Dedifferentiated amniotic fluid mesenchymal stem cell (primary cell): Measurements from ENCODE around the gene HSPB1.
A peak's percentile ranks its signal among the peaks of the same experiment; 100 is the strongest.
"Not testable (repeated sequence)": the region's sequence is repeated elsewhere in the genome, so short reads cannot be mapped to it uniquely, and the experiment has no call there.

Experiments used
- DNase-seq: peaks from one replicate; pipeline ENCODE4 v3.0.0-alpha.2; 2016; ENCODE audit errors: extremely low spot score

The HSPB1 gene

GRCh38 chr7:76333511-76334101 is 31.1 kb downstream of the HSPB1 start:
- no peak for DNase-seq

- no peak for DNase-seq
These were observed 32.0 kb downstream of the HSPB1 start for GRCh38 chr7:76334320-76334967.

DNA sequence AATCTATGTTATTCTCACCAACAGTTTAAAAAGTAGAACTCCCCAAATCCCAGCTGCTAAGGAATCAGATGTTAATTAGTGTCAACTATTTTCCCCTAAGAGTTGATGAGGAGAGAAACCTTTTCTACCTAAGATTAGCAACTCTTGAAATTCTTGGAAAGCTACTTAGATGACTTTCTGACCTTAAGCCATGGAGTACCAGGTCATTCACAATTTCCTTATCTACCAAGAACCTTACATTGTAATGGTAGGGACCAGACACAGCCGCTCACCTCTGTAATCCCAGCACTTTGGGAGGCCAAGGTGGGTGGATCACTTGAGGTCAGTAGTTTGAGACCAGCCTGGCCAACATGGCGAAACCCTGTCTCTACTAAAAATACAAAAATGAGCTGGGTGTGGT is 32.9 kb downstream of the HSPB1 start:
- DNase-seq, result not testable (repeated sequence)

DNA sequence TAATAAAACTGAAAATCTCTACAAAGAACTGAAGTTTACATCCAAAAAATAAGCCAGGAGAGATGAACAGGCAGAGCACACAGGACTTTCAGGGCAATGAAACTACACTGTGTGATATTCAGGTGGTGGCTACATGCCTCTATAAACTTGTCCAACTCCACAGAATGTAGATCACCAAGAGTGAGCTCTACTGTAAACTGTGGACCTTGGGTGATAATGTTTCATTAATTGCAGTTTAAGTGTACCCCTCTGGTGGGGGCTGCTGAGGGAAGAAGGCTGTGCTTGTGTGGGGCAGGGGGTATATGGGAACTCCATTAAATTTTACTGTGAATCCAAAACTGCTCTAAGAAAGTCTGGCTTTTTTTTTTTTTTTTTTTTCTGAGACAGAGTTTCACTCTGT is 33.6 kb downstream of the HSPB1 start:
- no peak for DNase-seq

- DNase-seq, result no peak
These were observed 34.7 kb downstream of the HSPB1 start for GRCh38 chr7:76337147-76337546.

DNA sequence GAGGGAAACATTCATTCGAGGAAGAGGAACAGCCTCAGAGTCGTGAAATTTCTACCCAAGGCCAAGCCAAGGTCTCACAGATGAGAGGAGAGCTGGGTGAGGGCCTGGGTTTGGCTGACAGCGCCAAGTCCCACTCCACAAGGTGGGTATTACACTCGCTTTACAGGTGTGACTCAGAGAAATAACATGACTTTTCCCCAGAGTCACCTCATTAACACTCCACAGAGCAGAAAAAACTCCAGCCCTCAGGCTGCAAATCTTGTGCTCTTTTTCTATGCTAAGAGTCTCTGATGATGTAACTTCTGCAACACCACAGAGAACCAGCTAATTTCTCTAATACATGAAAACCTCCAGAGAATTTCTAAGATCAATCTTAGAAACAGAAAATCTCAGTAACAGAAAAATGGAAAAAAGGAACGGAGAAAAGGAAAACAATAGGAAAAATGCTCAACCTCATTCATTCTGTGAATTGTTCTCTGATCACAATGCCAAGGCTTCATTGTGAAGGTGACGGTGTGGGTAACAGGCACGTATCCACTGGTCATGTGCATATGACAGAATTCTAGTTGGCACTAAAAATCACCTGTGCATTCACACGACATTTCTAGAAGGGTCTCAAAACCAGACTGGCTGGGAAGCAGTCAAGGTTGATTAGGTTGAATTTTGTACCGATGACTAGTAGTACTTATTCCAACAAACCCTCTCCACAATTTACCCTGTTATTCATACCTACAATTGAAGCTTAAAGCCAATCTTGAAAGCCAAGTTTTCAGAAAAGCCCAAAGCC is 36.0 kb downstream of the HSPB1 start:
- peak; percentile 54 for DNase-seq

- DNase-seq, result peak; percentile 86
These were observed 38.2 kb downstream of the HSPB1 start for GRCh38 chr7:76340617-76341131.

- no peak for DNase-seq
These were observed 39.7 kb downstream of the HSPB1 start for GRCh38 chr7:76342222-76342621.

DNA sequence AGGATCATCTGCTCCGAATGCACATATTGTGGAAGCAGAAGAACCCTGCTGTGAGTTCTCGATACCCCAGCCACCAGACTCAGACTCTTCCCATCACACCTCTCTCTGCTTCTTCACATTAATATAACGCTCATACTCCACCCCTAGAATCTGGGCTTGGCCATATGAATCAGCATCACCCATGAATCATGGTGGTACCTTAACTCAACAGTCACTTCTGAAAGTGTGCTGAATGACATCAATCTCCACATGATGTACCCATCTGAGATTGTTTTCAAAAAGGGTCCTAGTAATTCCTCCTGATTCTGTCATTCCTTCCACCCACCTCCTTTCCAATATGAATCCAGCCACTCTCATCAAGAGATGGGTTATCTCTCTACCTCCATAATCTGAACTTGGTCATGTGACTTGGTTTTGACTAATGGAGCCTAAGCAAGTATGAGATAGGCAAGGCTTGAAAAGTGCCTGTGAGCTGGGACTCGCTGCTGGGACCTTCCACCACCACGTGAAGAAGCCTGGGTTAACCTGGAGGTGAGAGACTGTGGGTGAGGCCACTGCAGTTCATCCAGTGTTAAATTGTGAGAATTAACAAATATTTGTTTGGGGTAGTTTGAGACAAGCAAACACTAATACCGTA is 40.9 kb downstream of the HSPB1 start:
- no peak for DNase-seq

DNA sequence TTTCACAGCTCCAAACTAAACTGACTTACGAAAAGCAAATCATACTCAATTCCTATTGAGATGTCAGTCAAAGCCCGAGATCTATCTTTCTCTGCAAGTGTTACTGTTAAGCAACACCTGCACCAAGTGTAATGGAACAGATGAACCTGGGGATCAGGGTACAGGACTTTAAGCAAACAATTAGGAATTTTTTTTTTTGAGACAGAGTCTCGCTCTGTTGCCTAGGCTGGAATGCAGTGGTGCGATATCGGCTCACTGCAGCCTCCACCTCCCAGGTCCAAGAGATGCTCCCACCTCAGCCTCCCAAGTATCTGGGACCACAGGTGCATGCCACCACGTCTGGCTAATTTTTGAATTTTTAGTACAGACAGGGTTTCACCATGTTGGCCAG is 41.5 kb downstream of the HSPB1 start:
- no peak for DNase-seq

GRCh38 chr7:76346097-76346496 is 43.6 kb downstream of the HSPB1 start:
- DNase-seq, result no peak

GRCh38 chr7:76346778-76347177 is 44.3 kb downstream of the HSPB1 start:
- no peak for DNase-seq

GRCh38 chr7:76347710-76348109 is 45.2 kb downstream of the HSPB1 start:
- no peak for DNase-seq

- DNase-seq, result no peak
These were observed 46.9 kb downstream of the HSPB1 start for GRCh38 chr7:76349313-76349885.

GRCh38 chr7:76351372-76351771 is 48.9 kb downstream of the HSPB1 start:
- no peak for DNase-seq

GRCh38 chr7:76352193-76352592 is 49.7 kb downstream of the HSPB1 start:
- DNase-seq, result no peak

DNA sequence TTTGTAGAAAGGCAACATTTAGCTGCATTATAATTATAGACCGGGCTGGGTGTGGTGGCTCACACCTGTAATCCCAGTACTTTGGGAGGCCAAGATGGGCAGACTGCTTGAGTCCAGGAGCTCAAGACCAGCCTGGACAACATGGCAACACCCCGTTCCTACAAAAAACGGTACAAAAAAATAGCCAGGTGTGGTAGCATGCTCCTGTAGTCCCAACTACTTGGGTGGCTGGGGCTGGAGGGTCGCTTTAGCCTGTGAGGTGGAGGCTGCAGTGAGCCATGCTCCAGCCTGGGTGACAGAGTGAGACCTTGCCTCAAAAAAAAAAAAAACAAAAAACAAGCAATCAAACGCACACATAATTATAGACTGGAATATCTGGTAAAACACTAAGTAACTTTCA is 51.3 kb downstream of the HSPB1 start:
- DNase-seq, result no peak
